ENCODE results near the gene VPS33A.

- TF ChIP-seq EZH2phosphoT487 (IDR thresholded peaks at IDR 0.05; ENCODE audit: low read length) (no peak), CTCF (IDR thresholded peaks at IDR 0.05; ENCODE audit: low read length) (no peak), EZH2 (optimal IDR thresholded peaks at IDR 0.05; ENCODE audit: low read depth, low read length) (no peak)
Observed at GRCh38 chr12:122295877-122296276, 29.6 kb upstream of the VPS33A start.
